Naive thymus-derived CD4-positive, alpha-beta T cell (primary cell): ENCODE measurements around the gene DPP7. TPM values are rescaled to one million over a fixed set of nuclear protein-coding genes. Genes with fewer than 3 reads are reported as not detected.

Experiments used
- ATAC-seq: fragments of 150-1000 bp; cut with Tn5 transposase; 2 replicates; pipeline ENCODE4 v1.10.0; 2021; ENCODE audit warnings: mild to moderate bottlenecking, moderate library complexity
- CTCF ChIA-PET: fragments of 350-600 bp; sonication (Branson Sonifier 250); formaldehyde crosslinking; loops from one replicate; lab custom pipeline; 2021; ENCODE audit warnings: antibody characterized with exemption; lab: Charles Lee
- POLR2A ChIA-PET: fragments of 350-600 bp; sonication (Branson Sonifier 250); formaldehyde crosslinking; loops from one replicate; lab custom pipeline; 2021; ENCODE audit warnings: antibody characterized with exemption, inconsistent platforms; lab: Charles Lee
- DNase-seq, 9 donors: peaks; one replicate each; pipeline versions ENCODE4 v3.0.0 to v3.0.0-alpha.2; 2020 to 2022; ENCODE audit warnings: mixed read lengths in 1 of 9
- H3K27ac ChIP-seq: one replicate; pipeline ENCODE4 v1.7.0; 2013; ENCODE audit warnings: mild to moderate bottlenecking, low read depth, low read length, moderate library complexity
- H3K27me3 ChIP-seq, 2 donors: one replicate each; pipeline ENCODE4 v1.7.0; 2013; ENCODE audit warnings: low read length in 2 of 2, mild to moderate bottlenecking in 2 of 2, moderate library complexity in 2 of 2; ENCODE audit not compliant: control insufficient read depth in 2 of 2, insufficient read depth in 2 of 2
- H3K36me3 ChIP-seq, 3 experiments: 1 replicate in 2 of 3; 2 replicates in 1 of 3; pipeline ENCODE4 v1.7.0; 2013; ENCODE audit warnings: low read length in 3 of 3, mild to moderate bottlenecking in 3 of 3, moderate library complexity in 1 of 3; ENCODE audit not compliant: insufficient read depth in 3 of 3, control insufficient read depth in 2 of 3
- H3K4me1 ChIP-seq, 2 donors: one replicate each; pipeline ENCODE4 v1.7.0; 2013; ENCODE audit warnings: low read length in 2 of 2, mild to moderate bottlenecking in 2 of 2, moderate library complexity in 1 of 2; ENCODE audit not compliant: control insufficient read depth in 2 of 2, insufficient read depth in 2 of 2
- H3K4me3 ChIP-seq: 2 replicates; pipeline ENCODE4 v1.7.0; 2013; ENCODE audit warnings: mild to moderate bottlenecking, low read length
- H3K9me3 ChIP-seq, 3 experiments: 1 replicate in 2 of 3; 2 replicates in 1 of 3; pipeline ENCODE4 v1.7.0; 2013; ENCODE audit warnings: low read length in 3 of 3; ENCODE audit not compliant: control insufficient read depth in 2 of 3
- H3K27ac Mint-ChIP-seq, 9 donors: one replicate each; pipeline ENCODE4 v1.8.0; 2020 to 2022; ENCODE audit warnings: mixed read lengths in 9 of 9, mild to moderate bottlenecking in 8 of 9, moderate library complexity in 5 of 9, inconsistent platforms in 2 of 9
- H3K27me3 Mint-ChIP-seq, 5 donors: one replicate each; pipeline ENCODE4 v1.8.0; 2021 to 2022; ENCODE audit warnings: mixed read lengths in 5 of 5, mild to moderate bottlenecking in 1 of 5
- H3K36me3 Mint-ChIP-seq, 5 donors: one replicate each; pipeline ENCODE4 v1.8.0; 2020 to 2022; ENCODE audit warnings: mixed read lengths in 5 of 5, mild to moderate bottlenecking in 3 of 5, inconsistent platforms in 1 of 5
- H3K4me1 Mint-ChIP-seq, 7 donors: one replicate each; pipeline ENCODE4 v1.8.0; 2020 to 2022; ENCODE audit warnings: mixed read lengths in 7 of 7, mild to moderate bottlenecking in 3 of 7, inconsistent platforms in 1 of 7
- H3K4me3 Mint-ChIP-seq, 10 donors: one replicate each; pipeline ENCODE4 v1.8.0; 2020 to 2022; ENCODE audit warnings: mild to moderate bottlenecking in 10 of 10, mixed read lengths in 10 of 10, moderate library complexity in 6 of 10, inconsistent platforms in 2 of 10
- H3K9me3 Mint-ChIP-seq, 11 donors: one replicate each; pipeline ENCODE4 v1.8.0; 2020 to 2022; ENCODE audit warnings: mixed read lengths in 11 of 11, mild to moderate bottlenecking in 4 of 11, inconsistent platforms in 1 of 11, moderate library complexity in 1 of 11
- intact Hi-C, 2 donors: fragments of 100-400 bp; cut with micrococcal nuclease; formaldehyde crosslinking; loops; one replicate each; pipeline ENCODE4 v1.15.1; 2023
- polyA plus RNA-seq, 2 donors: library from polyadenylated mRNA; unstranded; fragments of 300-500 nt; fragmentation: Illumina TruSeq; gene quantifications; one replicate each; pipeline ENCODE4 v1.2.3, GENCODE V29; 2021
- total RNA-seq, 6 experiments: library from RNA in 5 of 6; stranded (reverse) in 5 of 6; gene quantifications; 1 replicate in 5 of 6; 2 replicates in 1 of 6; pipeline ENCODE4 v1.2.3 and lab custom pipeline; 2021 to 2026

Gene DPP7
- total and polyA plus RNA-seq, 7 experiments from 2014 or later, result 86.9 to 328 (median 270) TPM

GRCh38 chr9:137103206-137103999 is 11.1 kb downstream of the DPP7 start:
- no peaks in the 10 kb centered on the region for H3K27me3 Mint-ChIP-seq
- DNase-seq (no peak), ATAC-seq (no peak)
- Histone ChIP-seq H3K36me3 (peaks cover 25 to 94% (median 27%) of the 10 kb centered on the region in 3 experiments), H3K9me3 (no peaks in the 10 kb centered on the region), H3K4me3 (no peak overlapping the region), H3K27ac (no peak overlapping the region), H3K27me3 (no peaks in the 10 kb centered on the region), H3K4me1 (no peaks in the 10 kb centered on the region)
- ChIA-PET CTCF (no interaction called here), POLR2A (no interaction called here)
- H3K36me3 Mint-ChIP-seq, result peaks cover 0 to 11% (median 0%) of the 10 kb centered on the region in 5 donors
- H3K4me1 Mint-ChIP-seq, result peaks cover 0 to 3% (median 0%) of the 10 kb centered on the region in 7 donors
- no peak overlapping the region for H3K4me3 Mint-ChIP-seq
- peaks cover 0 to 2% (median 0%) of the 10 kb centered on the region in 11 donors for H3K9me3 Mint-ChIP-seq
- intact Hi-C loops, result no loop called here
- H3K27ac Mint-ChIP-seq, result no peak overlapping the region

GRCh38 chr9:137099231-137099630 is 15.3 kb downstream of the DPP7 start:
- CTCF ChIA-PET, result no interaction called here
- POLR2A ChIA-PET, result interaction anchor here (0.7 kb wide), 1 partner anchor 9 kb away, joined by 4 read pairs; no protein-coding TSS in a partner anchor
- H3K9me3 Mint-ChIP-seq, result peaks cover 0 to 2% (median 0%) of the 10 kb centered on the region in 11 donors
- H3K9me3 ChIP-seq, result no peaks in the 10 kb centered on the region
- no peak overlapping the region for H3K4me3 ChIP-seq
- no peak overlapping the region for H3K27ac ChIP-seq
- peaks cover 16 to 73% (median 25%) of the 10 kb centered on the region in 3 experiments for H3K36me3 ChIP-seq
- no peak overlapping the region for H3K4me3 Mint-ChIP-seq
- H3K4me1 Mint-ChIP-seq, result peaks cover 8 to 21% (median 17%) of the 10 kb centered on the region in 7 donors
- no peak overlapping the region for H3K27ac Mint-ChIP-seq
- intact Hi-C loops, result no loop called here
- no peak for DNase-seq
- no peaks in the 10 kb centered on the region for H3K27me3 ChIP-seq
- no peaks in the 10 kb centered on the region for H3K27me3 Mint-ChIP-seq
- peaks cover 0 to 16% (median 7%) of the 10 kb centered on the region in 5 donors for H3K36me3 Mint-ChIP-seq
- ATAC-seq, result no peak
- H3K4me1 ChIP-seq, result peaks cover 12 to 14% of the 10 kb centered on the region in 2 donors

- DNase-seq (no peak), ATAC-seq (no peak)
- peaks cover 12 to 14% of the 10 kb centered on the region in 2 donors for H3K4me1 ChIP-seq
- no peaks in the 10 kb centered on the region for H3K27me3 ChIP-seq
- H3K4me3 ChIP-seq, result no peak overlapping the region
- Mint-ChIP-seq H3K27ac (peak overlapping the region in 6 of 9 donors; percentile 23 to 95 (median 90)), H3K4me3 (no peak overlapping the region), H3K4me1 (peaks cover 9 to 23% (median 18%) of the 10 kb centered on the region in 7 donors), H3K9me3 (no peaks in the 10 kb centered on the region), H3K36me3 (peaks cover 0 to 18% (median 8%) of the 10 kb centered on the region in 5 donors), H3K27me3 (no peaks in the 10 kb centered on the region)
- ChIA-PET CTCF (no interaction called here), POLR2A (interaction anchor here (0.8 to 3.0 kb wide), 2 partner anchors 11 to 104 kb away, joined by 3 to 54 read pairs; partner anchors contain the start of gene MAN1B1)
- H3K27ac ChIP-seq, result peak overlapping the region; percentile 79
- no peaks in the 10 kb centered on the region for H3K9me3 ChIP-seq
- intact Hi-C loops, result no loop called here
- peaks cover 8 to 60% (median 14%) of the 10 kb centered on the region in 3 experiments for H3K36me3 ChIP-seq
Observed at GRCh38 chr9:137097761-137098462, 16.6 kb downstream of the DPP7 start.

GRCh38 chr9:137096785-137097546 is 17.6 kb downstream of the DPP7 start:
- Mint-ChIP-seq H3K27me3 (no peaks in the 10 kb centered on the region), H3K27ac (peak overlapping the region; percentile 87 to 98 (median 95)), H3K4me3 (peak overlapping the region in 6 of 10 donors; percentile 23 to 87 (median 80)), H3K4me1 (peaks cover 9 to 25% (median 20%) of the 10 kb centered on the region in 7 donors), H3K36me3 (peaks cover 5 to 24% (median 10%) of the 10 kb centered on the region in 5 donors), H3K9me3 (no peaks in the 10 kb centered on the region)
- Histone ChIP-seq H3K27ac (peak overlapping the region; percentile 79), H3K4me3 (peak overlapping the region; percentile 63), H3K27me3 (no peaks in the 10 kb centered on the region), H3K9me3 (no peaks in the 10 kb centered on the region), H3K36me3 (peaks cover 3 to 57% (median 6%) of the 10 kb centered on the region in 3 experiments), H3K4me1 (peaks cover 12 to 14% of the 10 kb centered on the region in 2 donors)
- DNase-seq (no peak), ATAC-seq (no peak)
- ChIA-PET CTCF (interaction anchor here (1.1 to 1.6 kb wide), 3 partner anchors 29 to 141 kb away, joined by 3 to 10 read pairs (median 3); no protein-coding TSS in a partner anchor), POLR2A (interaction anchor here (0.8 to 3.0 kb wide), 6 partner anchors 10 to 143 kb away, joined by 3 to 54 read pairs (median 9); partner anchors contain the start of genes MAN1B1 and TUBB4B)
- intact Hi-C loops, result no loop called here

- no peaks in the 10 kb centered on the region for H3K27me3 Mint-ChIP-seq
- no peaks in the 10 kb centered on the region for H3K27me3 ChIP-seq
- peak overlapping the region; percentile 79 for H3K27ac ChIP-seq
- peak overlapping the region; percentile 87 to 98 (median 95) for H3K27ac Mint-ChIP-seq
- ChIA-PET CTCF (interaction anchor here (0.6 to 1.6 kb wide), 22 partner anchors 9 to 159 kb away, joined by 3 to 11 read pairs (median 3); partner anchors contain the start of genes CYSRT1, DPP7, MAN1B1 and NPDC1), POLR2A (interaction anchor here (0.7 to 3.0 kb wide), 19 partner anchors 9 to 504 kb away, joined by 3 to 54 read pairs (median 6); partner anchors contain the start of genes ANAPC2, DPP7, MAN1B1 and NELFB)
- intact Hi-C loops, result loop anchor here (1.0 to 2.0 kb wide), 11 partner anchors 9 to 140 kb away; partner anchors contain the start of genes DPP7 (in 2 of the 2), ANAPC2 (in 1 of the 2), MAN1B1 (in 1 of the 2) and RNF224 (in 1 of the 2)
- H3K4me1 ChIP-seq, result peaks cover 12 to 14% of the 10 kb centered on the region in 2 donors
- peak overlapping the region; percentile 76 to 94 (median 86) for H3K4me3 Mint-ChIP-seq
- ATAC-seq (peak; percentile 100), DNase-seq (peak; percentile 63 to 92 (median 89))
- H3K4me3 ChIP-seq, result peak overlapping the region; percentile 63
- H3K4me1 Mint-ChIP-seq, result peaks cover 9 to 28% (median 21%) of the 10 kb centered on the region in 7 donors
- peaks cover 0 to 53% (median 1%) of the 10 kb centered on the region in 3 experiments for H3K36me3 ChIP-seq
- no peaks in the 10 kb centered on the region for H3K9me3 ChIP-seq
- H3K36me3 Mint-ChIP-seq, result peaks cover 5 to 24% (median 10%) of the 10 kb centered on the region in 5 donors
- H3K9me3 Mint-ChIP-seq, result no peaks in the 10 kb centered on the region
Observed at GRCh38 chr9:137095664-137096517, 18.6 kb downstream of the DPP7 start.
